LNCaP clone FGC (cell line): ENCODE measurements around the gene TUT4.

ENCODE experiments used
- DNase-seq: peaks from one replicate; pipeline ENCODE4 v3.0.0-alpha.2; 2011; ENCODE audit warnings: low read depth
- H3K4me3 ChIP-seq: 2 replicates; pipeline ENCODE4 v1.5.1; 2011; ENCODE audit warnings: mild to moderate bottlenecking, low read depth, low read length, control low read depth
- CTCF ChIP-seq: IDR thresholded peaks from 2 replicates; pipeline ENCODE4 v1.5.1; 2012; ENCODE audit warnings: mild to moderate bottlenecking; ENCODE audit not compliant: control insufficient read depth, insufficient read depth; ENCODE audit errors: extremely low read depth

The TUT4 gene

GRCh38 chr1:52598729-52599128 is 45.8 kb upstream of the TUT4 start:
- no peak for TF ChIP-seq CTCF
- H3K4me3 ChIP-seq: no peak overlapping the region
- DNase-seq: no peak

GRCh38 chr1:52597912-52598311 is 45.0 kb upstream of the TUT4 start:
- no peak overlapping the region for H3K4me3 ChIP-seq
- DNase-seq: no peak
- TF ChIP-seq CTCF: no peak

- TF ChIP-seq CTCF: no peak
Measured at GRCh38 chr1:52595061-52595460, 42.2 kb upstream of the TUT4 start.

GRCh38 chr1:52593495-52593894 is 40.6 kb upstream of the TUT4 start:
- DNase-seq: no peak
- TF ChIP-seq CTCF: no peak
- no peak overlapping the region for H3K4me3 ChIP-seq

More at GRCh38 chr1:52595061-52595460, 42.2 kb upstream of the TUT4 start:
- no peak overlapping the region for H3K4me3 ChIP-seq
- DNase-seq: no peak

- no peak for DNase-seq
- TF ChIP-seq CTCF: no peak
- no peak overlapping the region for H3K4me3 ChIP-seq
Measured at GRCh38 chr1:52592637-52593323, 39.9 kb upstream of the TUT4 start.

GRCh38 chr1:52590266-52590665 is 37.4 kb upstream of the TUT4 start:
- DNase-seq: no peak
- H3K4me3 ChIP-seq: no peak overlapping the region
- TF ChIP-seq CTCF: no peak

GRCh38 chr1:52588535-52588934 is 35.6 kb upstream of the TUT4 start:
- H3K4me3 ChIP-seq: no peak overlapping the region
- DNase-seq: no peak
- TF ChIP-seq CTCF: no peak
